HCT116 (cell line): ENCODE measurements around the gene GPAT2.
"Not testable (repeated sequence)": the region's sequence is repeated elsewhere in the genome, so short reads cannot be mapped to it uniquely, and the experiment has no call there.

Experiments
- CTCF ChIP-seq, 3 experiments: fragments of 200-600 bp in 1 of 3; sonication (generic) in 1 of 3; IDR thresholded peaks in 2 of 3; conservative IDR thresholded peaks in 1 of 3; 2 replicates each; pipeline ENCODE4 v1.5.1; 2012 to 2017; ENCODE audit warnings: low read depth in 2 of 3, low read length in 2 of 3, antibody characterized with exemption in 1 of 3, borderline replicate concordance in 1 of 3, control low read depth in 1 of 3, mild to moderate bottlenecking in 1 of 3, mixed read lengths in 1 of 3, mixed run types in 1 of 3, moderate library complexity in 1 of 3; ENCODE audit not compliant: insufficient read depth in 1 of 3
- EZH2 ChIP-seq: fragments of 200-600 bp; sonication (generic); IDR thresholded peaks from 2 replicates; pipeline ENCODE4 v1.6.1; 2017; ENCODE audit warnings: antibody characterized with exemption, mixed run types
- MAX ChIP-seq: IDR thresholded peaks from 2 replicates; pipeline ENCODE4 v1.6.1; 2012
- POLR2A ChIP-seq: IDR thresholded peaks from 2 replicates; pipeline ENCODE4 v1.7.0; 2011; ENCODE audit warnings: borderline replicate concordance; ENCODE audit not compliant: insufficient read depth, insufficient read length; ENCODE audit errors: extremely low read depth
- YY1 ChIP-seq: IDR thresholded peaks from 2 replicates; pipeline ENCODE4 v1.6.1; 2011; ENCODE audit warnings: low read length, low read depth, moderate library complexity, mild to moderate bottlenecking; ENCODE audit not compliant: insufficient replicate concordance; ENCODE audit errors: extremely low read depth
- ZNF274 ChIP-seq: fragments of 200-500 bp; sonication (Bioruptor generic); IDR thresholded peaks from 2 replicates; pipeline ENCODE4 v1.6.1; 2014; ENCODE audit warnings: mild to moderate bottlenecking, low read depth, low read length, inconsistent platforms

- not testable (repeated sequence) for TF ChIP-seq MAX, YY1, POLR2A, EZH2, ZNF274
- peak; percentile 22 to 31 (median 30); a peak in 4 of 6 replicates for TF ChIP-seq CTCF (IDR thresholded peaks at IDR 0.05 in 2 of 3, conservative IDR thresholded peaks at IDR 0.05 in 1 of 3; ENCODE audit: borderline replicate concordance in 1 of 3, insufficient read depth in 1 of 3, low read depth in 2 of 3, low read length in 2 of 3)
Measured at GRCh38 chr2:96063116-96063899, 28.6 kb upstream of the GPAT2 start.
